GM18858 (cell line): ENCODE measurements around the gene DNAI1.

Experiments
- ATAC-seq: cut with Tn5 transposase; IDR thresholded peaks from one replicate; pipeline ENCODE4 v1.9.1; 2021; ENCODE audit not compliant: unreplicated experiment

Gene DNAI1

DNA sequence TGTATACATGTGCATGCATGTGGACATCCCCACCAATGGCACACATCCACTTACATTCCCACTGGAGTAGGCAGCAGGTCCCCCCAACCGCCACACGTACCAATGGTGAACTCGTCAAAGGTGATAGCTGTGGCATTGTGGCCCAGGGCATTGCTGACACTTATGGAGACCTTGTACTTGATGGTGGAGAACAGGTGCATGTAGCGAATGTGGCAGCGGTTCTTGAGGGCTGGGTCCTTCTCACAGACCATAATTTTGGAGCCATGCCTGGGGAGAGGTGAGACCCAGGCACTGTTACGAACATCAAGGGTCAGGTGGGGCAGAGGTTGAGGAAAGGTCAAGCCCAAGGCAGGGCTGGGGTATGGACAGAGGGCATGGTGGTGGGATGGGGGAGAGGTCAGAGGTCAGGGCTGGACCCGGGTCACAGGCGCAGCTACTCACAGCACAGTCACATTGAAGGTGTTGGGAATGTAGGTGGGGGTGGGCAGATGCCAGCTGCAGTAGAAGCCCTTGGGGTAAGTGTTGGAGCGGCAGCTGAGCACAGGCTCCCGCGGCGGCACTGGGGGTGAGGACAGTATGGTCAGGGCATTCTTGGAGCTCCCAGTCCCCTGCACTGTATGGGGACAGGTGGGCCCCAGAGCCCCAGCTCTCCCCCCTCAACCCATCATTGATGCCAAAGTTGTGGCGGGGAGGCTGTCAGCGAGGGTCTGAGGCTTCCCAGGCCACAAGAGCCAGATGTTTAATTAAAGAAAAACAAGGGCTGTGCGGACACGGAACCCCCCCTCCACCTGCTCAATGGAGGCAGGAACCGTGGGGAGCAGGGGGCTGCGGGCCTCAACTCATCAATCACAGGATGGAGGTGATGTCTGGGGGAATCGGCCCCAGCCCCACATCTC lies 99.1 kb downstream of the DNAI1 start:
- ATAC-seq: no peak

DNA sequence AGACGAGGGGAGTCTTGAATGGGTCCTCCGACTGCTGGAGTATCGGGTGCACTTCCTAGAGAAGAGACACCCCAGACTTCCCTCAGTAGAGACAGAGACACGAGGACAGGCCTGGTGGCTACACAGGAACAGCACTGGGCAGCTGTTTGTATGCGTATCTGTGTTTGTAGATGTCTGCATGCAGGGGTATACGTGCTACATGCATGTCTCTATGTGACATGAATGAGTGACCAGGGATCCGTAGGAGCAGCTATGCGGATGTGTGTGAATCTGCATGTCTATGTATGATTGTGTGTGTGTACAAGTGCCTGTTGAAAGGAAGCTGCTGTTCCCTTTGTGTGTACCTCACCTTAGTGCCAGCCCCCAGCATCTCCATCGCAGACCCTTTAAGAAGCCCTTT lies 99.8 kb downstream of the DNAI1 start:
- ATAC-seq: no peak

DNA sequence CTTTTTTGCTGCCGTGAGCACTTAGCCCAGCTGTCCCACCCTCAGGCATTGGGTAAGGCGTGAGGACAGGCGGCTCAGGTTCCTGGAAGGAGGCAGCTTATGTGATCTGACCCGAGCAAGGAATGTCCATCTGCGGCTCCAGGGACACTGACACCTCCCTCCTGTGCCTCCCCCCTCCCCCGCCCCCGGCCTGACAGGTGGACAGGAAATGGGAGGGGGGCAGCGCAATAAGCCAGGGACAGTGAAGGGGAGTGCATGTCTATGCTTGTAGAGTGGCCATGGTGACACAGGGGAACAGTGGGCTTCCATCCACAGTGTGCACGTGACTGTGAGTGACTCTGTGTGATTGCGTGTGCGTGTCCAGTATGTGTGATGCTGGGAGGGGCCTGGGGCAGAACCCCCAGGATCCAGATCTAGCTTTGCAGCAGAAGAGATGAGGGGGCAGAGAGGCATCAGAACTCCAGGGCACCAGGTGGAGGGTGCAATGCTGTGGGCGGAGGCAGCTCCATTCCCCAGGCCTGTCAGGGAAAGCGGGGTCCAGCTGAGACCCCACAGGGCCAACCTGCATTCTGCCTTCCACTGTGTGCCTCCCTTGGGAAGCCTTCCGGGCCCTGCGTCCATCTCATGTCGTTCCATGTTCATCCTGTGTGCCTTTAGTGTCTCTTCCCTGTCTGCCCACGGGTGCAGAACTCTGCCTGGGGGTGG lies 100.5 kb downstream of the DNAI1 start:
- no peak for ATAC-seq

DNA sequence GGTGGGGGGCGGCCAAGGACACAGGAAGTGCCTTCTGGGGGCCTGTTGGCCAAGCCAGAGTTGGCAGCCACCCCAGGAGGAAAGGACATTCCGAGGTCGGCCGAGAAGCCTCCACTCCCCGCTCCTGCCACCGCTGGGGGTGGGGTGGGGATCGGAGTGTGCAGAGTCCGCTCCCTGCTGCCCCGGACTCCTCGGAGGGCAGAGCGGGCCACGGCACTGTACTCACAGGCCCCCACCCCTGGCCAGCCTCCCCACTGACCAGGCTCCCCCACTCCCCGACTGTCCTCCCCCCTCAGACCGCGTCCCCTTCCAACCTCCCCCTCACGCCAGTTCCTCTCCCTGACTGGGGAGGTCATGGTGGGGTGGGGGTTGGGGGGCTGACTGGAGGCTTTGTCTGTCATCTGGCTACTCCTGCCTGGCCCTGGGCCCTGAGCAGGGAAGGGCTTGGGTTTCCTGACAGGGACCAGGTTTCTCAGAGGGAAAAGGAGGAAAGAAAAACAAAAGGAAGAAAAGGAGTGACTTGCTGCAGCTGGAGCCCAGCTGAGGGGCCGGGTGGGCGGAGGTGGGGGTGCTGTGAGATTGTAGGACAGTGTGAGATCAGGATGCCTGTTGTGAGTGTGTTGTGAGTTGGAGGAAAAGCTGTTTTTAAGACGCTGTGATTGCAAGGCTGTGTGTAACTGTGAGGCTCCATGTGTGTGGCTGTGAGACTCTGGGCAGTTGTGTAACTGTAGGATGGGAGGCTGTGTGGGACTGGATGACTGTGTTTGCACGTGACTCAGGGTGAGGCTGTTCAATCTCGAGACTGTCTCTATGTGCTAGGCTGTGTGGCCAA lies 101.2 kb downstream of the DNAI1 start:
- no peak for ATAC-seq

DNA sequence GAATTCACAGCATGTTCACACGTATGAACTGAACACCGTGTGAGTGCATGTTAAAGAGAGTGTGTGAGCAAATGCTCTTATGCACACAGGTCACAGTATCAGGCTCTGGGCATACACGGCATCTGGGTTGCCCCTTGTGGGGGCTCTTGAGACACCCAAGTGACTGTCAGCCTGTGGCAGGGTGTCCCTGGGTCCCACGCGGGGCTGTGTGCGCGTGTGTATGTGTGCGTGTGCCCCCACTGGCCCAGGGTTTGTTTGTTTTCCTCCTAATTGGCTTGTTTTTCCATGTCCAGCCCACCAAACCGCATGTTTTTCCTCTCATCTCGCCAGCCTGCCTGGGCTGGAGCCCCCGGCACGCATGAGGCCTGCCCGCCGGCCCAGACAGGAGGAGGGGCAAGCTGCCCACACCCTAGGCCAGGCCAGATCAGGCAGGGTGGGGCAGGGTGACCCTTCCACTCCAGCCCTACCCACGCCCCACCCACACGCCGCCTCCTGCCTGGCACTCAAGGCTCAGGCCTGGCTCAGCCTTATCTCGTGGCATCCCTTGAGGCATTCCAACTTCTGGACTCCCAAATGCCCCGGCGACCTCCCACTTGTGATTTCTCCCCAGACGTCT lies 102.1 kb downstream of the DNAI1 start:
- no peak for ATAC-seq

DNA sequence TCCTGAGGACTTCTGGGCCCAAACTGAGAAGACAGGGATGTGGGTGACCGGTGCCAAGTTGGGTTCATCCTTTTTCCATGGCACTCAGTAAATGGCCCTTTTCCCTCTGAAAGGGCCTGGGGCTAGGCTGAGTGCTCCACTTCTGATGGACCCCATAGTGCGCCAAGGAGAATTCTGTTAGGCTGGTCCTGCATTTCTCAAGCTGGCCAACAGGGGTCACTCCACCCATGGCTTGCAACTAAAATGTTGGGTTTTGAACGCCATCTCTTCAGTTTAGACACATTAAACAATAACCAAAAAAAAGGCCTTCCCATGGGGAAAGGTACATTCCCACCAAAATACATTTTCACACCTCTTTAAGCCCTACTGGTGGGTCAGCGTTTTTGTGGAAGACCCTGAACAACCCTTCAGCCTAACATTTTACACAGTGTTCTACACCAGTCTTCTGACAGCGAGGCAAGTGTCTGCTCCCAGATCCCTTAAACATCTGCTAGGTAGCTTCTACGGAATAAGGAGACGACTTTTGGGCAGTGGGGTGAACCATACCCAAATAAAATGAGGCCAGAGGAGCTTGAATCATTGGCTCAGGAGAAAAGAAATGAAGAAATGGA lies 103.6 kb downstream of the DNAI1 start:
- ATAC-seq: no peak

DNA sequence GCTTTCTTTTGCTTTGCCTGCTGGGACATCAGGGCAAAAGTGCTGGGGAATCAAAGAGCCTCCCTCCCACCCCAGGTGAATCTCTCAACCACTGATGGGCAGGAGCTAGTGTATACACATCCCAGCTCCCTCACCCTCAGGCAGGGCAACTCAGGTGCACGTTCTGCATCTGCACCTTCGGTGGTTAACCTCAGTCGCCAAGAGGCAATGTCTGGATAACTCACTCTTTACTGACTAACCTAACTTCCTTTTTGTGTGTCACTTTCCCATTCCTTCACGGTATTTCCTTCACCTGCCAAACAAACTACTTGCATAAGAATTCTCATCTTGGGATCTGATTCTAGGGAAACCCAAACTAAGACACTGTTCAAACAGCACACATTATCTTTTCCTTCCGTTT lies 104.7 kb downstream of the DNAI1 start:
- no peak for ATAC-seq

- ATAC-seq: no peak
These were observed 106.0 kb downstream of the DNAI1 start for GRCh38 chr9:34564617-34565016.

DNA sequence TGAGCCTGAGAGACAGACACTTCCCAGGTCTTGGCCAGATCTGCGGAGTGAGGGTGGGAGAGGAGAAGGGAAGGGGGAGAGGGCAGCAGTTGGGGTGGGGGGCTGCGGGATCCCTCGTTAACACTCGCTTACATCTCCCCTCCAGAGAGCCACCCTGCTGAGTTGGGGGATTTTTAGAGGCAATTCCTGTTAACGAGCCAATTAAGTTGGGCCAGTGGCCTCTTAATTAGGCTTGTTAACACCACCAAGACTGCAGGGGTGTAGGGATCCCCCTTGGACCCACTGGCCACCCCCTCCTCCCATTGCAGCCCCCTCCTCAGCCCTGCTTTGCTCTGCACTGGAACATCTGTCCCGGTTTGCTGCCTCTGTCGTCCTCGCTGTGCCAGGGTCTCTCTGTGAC lies 107.3 kb downstream of the DNAI1 start:
- no peak for ATAC-seq

- ATAC-seq: no peak
These were observed 107.7 kb downstream of the DNAI1 start for GRCh38 chr9:34566322-34566721.

DNA sequence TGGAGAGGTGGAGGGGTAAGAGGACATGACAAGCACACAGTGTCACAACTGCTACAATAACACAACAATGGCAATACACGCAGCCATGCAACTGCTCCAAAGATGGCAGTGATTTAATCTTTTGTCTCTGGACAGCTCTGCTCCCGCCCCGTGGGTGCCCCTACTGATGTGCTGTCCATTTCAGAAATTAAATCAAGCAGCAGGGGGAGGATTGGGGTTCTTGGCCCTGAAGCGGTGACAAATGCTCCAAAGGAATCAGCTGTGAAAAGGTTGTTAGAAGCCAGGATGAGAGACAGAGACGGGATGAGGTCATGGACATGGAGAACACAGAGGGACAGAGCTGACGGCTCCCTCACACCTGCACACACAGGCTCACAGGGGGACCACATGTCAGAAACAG lies 108.4 kb downstream of the DNAI1 start:
- no peak for ATAC-seq

GRCh38 chr9:34568133-34568532 lies 109.5 kb downstream of the DNAI1 start:
- ATAC-seq: no peak

GRCh38 chr9:34568774-34569173 lies 110.2 kb downstream of the DNAI1 start:
- no peak for ATAC-seq

- no peak for ATAC-seq
These were observed 111.8 kb downstream of the DNAI1 start for GRCh38 chr9:34570376-34570775.
